SK-N-MC (cell line): Measurements from ENCODE around the gene LMTK2.

Source experiments
- DNase-seq: peaks from one replicate; pipeline ENCODE4 v3.0.0-alpha.2; 2011; ENCODE audit warnings: low read depth, low spot score
- H3K27ac ChIP-seq: fragments of 200-600 bp; sonication (generic); 2 replicates; pipeline ENCODE4 v1.5.1; 2016; ENCODE audit warnings: mixed run types
- H3K36me3 ChIP-seq: fragments of 200-600 bp; sonication (generic); 2 replicates; pipeline ENCODE4 v1.6.1; 2017; ENCODE audit warnings: antibody characterized with exemption, low read length, mixed read lengths; ENCODE audit not compliant: insufficient read depth
- H3K4me3 ChIP-seq: fragments of 200-600 bp; sonication (generic); 2 replicates; pipeline ENCODE4 v1.5.1; 2016
- H3K9ac ChIP-seq: fragments of 200-600 bp; sonication (generic); 2 replicates; pipeline ENCODE4 v1.8.0; 2017; ENCODE audit warnings: mixed run types, mixed read lengths; ENCODE audit not compliant: insufficient read length
- H3K9me3 ChIP-seq: fragments of 200-600 bp; sonication (generic); 2 replicates; pipeline ENCODE4 v1.6.1; 2017; ENCODE audit warnings: low read depth, mild to moderate bottlenecking, antibody characterized with exemption, low read length, moderate library complexity, mixed read lengths
- EZH2 ChIP-seq: fragments of 200-600 bp; sonication (generic); IDR thresholded peaks from one replicate; pipeline ENCODE4 v1.6.1; 2017; ENCODE audit warnings: antibody characterized with exemption
- FOXP2 ChIP-seq: optimal IDR thresholded peaks from 2 replicates; pipeline ENCODE3; 2011; ENCODE audit warnings: mild to moderate bottlenecking, moderate library complexity; ENCODE audit not compliant: insufficient read depth; ENCODE audit errors: extremely low read length, control extremely low read depth
- POLR2AphosphoS5 ChIP-seq: IDR thresholded peaks from 2 replicates; pipeline ENCODE4 v1.6.1; 2012; ENCODE audit warnings: mild to moderate bottlenecking, low read depth, low read length, borderline replicate concordance

LMTK2 gene

DNA sequence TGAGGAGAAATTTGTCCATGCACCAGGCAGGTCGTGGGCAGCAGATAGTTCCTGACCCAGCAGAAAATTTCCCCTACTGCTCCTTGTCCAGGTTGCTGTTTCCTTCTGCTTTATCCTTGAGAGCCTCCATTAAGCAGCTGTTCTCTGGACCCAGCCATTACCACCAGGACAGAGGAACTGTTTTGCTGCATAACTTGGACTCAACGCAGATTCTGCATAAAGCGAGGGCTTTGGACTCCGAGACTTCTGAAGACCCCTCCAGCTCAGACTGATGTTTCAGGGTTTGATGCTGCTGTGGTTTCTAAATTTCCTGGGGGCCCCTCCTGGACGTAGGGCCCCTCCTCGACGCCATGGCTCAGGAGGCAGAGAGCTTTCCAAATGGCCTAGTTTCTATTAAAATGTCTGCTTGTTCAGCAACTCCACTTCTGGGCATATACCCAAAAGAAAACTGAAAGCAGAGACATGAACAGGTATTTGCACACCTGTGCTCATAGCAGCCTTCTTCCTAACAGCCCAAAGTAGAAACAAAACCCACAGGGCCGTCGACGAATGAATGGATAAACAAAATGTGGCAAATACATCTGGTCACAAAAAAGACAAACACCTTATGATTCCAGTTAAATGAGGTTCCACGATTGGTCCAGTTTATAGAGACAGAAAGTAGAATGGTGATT lies 28.3 kb upstream of the LMTK2 start:
- TF ChIP-seq EZH2 (no peak), POLR2AphosphoS5 (no peak), FOXP2 (no peak)
- no peak for DNase-seq
- Histone ChIP-seq H3K27ac (no peak overlapping the region), H3K9me3 (no peaks in the 10 kb centered on the region), H3K4me3 (no peak overlapping the region), H3K36me3 (no peaks in the 10 kb centered on the region), H3K9ac (no peak overlapping the region)

DNA sequence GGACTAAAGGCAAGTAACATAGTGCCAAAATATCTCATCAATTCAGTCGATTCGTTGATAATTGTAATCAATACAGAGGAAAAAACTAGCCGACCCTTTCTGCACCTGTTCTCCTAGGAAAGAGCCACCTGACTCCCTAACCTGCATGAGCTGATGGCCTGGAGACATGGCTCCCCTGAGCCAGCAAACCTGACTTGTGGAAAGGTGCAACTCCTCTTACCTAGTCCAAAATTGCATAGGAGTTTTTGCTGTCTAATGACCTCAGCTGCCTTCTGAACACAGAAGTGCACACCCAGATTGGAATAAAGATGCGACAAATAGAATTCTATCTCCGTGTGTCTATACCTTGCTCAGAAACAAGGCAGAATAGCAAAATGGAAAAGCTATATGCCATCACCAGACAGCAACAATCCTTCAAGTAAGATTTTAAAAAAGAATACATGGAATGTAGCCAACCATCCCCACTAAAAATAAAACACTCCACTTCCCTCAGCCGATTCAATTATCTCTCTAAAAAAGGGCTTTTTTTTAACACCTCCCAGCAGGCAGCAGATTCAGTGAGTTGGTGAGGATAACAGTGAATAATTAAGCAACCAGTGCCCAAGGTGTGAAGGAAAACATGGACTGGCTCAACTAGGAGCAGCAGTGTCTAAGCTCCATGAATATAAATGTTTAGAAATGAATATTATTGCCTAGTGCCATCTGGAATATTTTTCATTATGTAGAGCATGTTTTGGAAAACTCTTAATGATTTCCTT lies 26.6 kb upstream of the LMTK2 start:
- H3K27ac ChIP-seq, result no peak overlapping the region
- no peak for TF ChIP-seq FOXP2
- TF ChIP-seq POLR2AphosphoS5, result no peak
- no peak for TF ChIP-seq EZH2
- H3K9me3 ChIP-seq, result no peaks in the 10 kb centered on the region
- no peak overlapping the region for H3K4me3 ChIP-seq
- H3K9ac ChIP-seq, result no peak overlapping the region
- DNase-seq, result no peak
- no peaks in the 10 kb centered on the region for H3K36me3 ChIP-seq

DNA sequence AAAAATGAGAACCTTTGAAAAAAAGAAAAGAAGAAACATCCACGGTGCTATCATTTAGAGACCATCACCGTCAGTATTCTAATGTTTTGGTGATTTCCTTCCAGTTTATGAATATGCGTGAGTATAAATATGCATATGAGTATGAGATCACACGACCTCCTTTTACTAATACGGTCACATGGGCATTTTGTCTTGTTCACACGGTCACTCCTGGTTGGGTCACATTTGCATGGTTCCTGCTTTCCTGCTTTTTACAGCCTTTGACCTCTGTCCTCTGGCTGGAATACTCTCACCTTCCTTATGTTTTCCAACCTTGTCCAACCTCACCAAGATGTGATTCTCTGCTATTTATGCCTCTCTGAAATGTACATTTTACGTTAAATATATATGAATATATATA lies 25.3 kb upstream of the LMTK2 start:
- no peaks in the 10 kb centered on the region for H3K36me3 ChIP-seq
- H3K9me3 ChIP-seq, result no peaks in the 10 kb centered on the region
- TF ChIP-seq FOXP2 (no peak), EZH2 (no peak), POLR2AphosphoS5 (no peak)
- H3K4me3 ChIP-seq, result no peak overlapping the region
- H3K27ac ChIP-seq, result no peak overlapping the region
- no peak overlapping the region for H3K9ac ChIP-seq
- no peak for DNase-seq

DNA sequence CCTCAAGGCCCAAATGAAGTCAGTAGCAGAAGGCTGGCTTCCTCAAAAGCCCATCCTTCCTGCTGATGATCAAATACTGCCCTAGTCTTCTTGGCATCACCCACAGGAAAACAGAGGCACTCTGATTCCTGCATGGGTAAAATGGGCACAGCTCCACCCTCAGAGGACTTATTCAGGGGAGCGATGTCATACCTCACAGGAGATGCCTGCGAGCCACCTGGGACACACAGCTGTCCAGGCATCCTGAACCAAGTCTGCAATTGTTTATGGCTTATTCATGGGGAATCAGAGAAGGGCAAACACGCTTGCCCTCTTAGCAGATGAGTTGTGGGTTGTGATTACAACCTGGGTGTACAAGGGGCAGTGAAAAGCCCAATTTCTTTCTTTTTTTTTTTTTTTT lies 22.0 kb upstream of the LMTK2 start:
- Histone ChIP-seq H3K36me3 (no peaks in the 10 kb centered on the region), H3K9me3 (no peaks in the 10 kb centered on the region), H3K27ac (no peak overlapping the region), H3K9ac (no peak overlapping the region), H3K4me3 (no peak overlapping the region)
- no peak for TF ChIP-seq FOXP2
- no peak for TF ChIP-seq EZH2
- no peak for TF ChIP-seq POLR2AphosphoS5
- DNase-seq, result no peak

DNA sequence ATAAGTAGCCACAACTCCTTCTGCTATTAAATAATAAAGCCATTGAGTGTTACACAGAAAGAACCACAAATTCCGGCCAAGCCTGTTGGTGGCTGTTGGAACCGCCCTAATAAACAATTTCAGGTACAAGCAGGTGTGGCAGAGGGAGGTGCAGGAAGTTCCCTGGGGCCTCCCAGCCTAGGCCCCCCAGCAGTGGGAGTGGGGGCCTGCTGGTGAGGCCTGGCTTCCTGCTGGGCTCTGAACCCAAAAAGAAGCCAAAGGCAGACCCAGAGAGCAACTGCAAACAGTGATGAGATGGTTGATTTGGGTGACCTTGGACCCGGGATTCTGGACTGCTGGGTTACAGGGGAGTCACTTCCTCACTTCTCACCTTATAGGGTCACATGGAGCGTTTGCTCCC lies 21.0 kb upstream of the LMTK2 start:
- no peak overlapping the region for H3K27ac ChIP-seq
- H3K36me3 ChIP-seq, result no peaks in the 10 kb centered on the region
- DNase-seq, result no peak
- no peaks in the 10 kb centered on the region for H3K9me3 ChIP-seq
- no peak overlapping the region for H3K9ac ChIP-seq
- TF ChIP-seq EZH2, result no peak
- TF ChIP-seq FOXP2, result no peak
- TF ChIP-seq POLR2AphosphoS5, result no peak
- no peak overlapping the region for H3K4me3 ChIP-seq

DNA sequence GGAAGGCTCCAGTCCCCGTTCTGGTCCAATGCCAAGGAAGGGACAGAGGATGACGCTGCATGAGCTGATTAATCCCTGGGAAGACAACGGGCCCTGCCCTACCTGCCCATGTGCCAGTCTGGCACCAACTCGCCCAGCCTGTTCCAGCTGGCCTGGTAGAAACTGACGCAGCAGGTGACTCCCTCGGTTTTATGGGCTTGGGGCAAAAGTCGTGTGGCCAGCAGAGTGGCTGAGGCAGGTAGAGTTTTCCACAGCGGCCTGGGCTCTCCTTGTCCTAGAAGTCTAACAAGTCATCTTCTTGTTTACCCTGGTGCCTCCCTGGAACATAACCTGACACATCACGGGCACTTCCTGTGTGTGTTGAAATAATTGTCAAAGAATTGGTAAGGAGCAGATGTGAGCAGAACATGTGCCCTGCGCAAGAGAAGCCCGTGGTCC lies 20.4 kb upstream of the LMTK2 start:
- Histone ChIP-seq H3K9ac (no peak overlapping the region), H3K9me3 (no peaks in the 10 kb centered on the region), H3K36me3 (no peaks in the 10 kb centered on the region), H3K4me3 (no peak overlapping the region), H3K27ac (no peak overlapping the region)
- TF ChIP-seq EZH2 (no peak), POLR2AphosphoS5 (no peak), FOXP2 (no peak)
- DNase-seq, result no peak

DNA sequence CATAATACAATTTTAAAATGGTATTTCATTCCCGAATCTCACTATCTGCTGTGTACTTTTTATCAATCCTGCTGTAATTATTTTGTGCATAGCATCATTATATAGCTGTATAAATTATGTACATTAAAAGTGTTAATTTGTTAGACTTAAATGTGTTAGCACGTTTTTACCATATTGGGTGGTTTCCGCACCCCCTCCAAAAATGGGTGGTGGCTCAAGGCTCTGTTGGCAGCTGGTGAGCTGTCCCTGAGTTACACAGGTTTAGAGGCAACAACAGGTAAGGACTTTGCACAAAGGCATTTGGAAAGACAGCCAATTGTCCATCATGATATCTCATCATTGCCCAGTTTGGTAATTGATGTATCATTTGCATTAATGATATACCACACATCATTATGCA lies 18.6 kb upstream of the LMTK2 start:
- Histone ChIP-seq H3K9ac (no peak overlapping the region), H3K27ac (no peak overlapping the region), H3K36me3 (no peaks in the 10 kb centered on the region), H3K9me3 (no peaks in the 10 kb centered on the region), H3K4me3 (no peak overlapping the region)
- no peak for DNase-seq
- no peak for TF ChIP-seq FOXP2
- no peak for TF ChIP-seq POLR2AphosphoS5
- no peak for TF ChIP-seq EZH2

DNA sequence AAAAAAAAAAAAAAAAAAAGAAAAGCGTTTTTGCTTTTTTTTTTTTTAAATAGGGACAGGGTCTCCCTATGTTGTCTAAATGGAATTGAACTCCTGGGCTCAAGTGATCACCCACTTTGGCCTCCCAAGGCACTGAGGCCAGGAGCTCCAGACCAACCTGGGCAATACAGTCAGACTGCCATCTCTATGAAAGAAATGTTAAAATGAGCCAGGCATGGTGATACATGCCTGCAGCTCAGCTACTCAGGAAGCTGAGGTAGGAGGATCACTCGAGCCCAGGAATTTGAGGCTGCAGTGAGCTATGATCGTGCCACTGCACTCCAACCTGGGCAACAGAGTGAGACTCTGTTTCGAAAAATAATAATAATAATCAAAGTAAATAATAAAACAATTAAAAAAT lies 16.5 kb upstream of the LMTK2 start:
- Histone ChIP-seq H3K9me3 (no peaks in the 10 kb centered on the region), H3K9ac (no peak overlapping the region), H3K4me3 (no peak overlapping the region), H3K36me3 (no peaks in the 10 kb centered on the region), H3K27ac (no peak overlapping the region)
- no peak for TF ChIP-seq POLR2AphosphoS5
- TF ChIP-seq FOXP2, result no peak
- TF ChIP-seq EZH2, result no peak
- DNase-seq, result no peak

DNA sequence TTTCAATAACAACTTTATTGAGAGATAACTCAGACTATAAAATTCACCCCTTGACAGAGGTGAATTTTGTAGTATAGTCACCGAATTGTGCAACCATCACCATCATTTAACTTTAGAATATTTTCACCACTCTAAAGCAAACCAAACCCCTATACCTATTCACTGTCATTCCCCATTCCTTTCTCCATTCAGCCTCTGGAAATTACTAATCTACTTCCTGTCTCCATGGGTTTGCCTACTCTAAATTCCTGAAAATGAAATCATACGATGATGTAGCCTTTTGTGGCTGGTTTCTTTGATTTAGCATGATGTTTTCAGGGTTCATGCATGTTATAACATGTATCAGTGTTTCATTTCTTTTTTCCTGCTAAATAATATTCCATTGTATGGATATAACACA lies 15.6 kb upstream of the LMTK2 start:
- Histone ChIP-seq H3K9me3 (no peaks in the 10 kb centered on the region; the same call in 1 of the 2 replicates), H3K27ac (no peak overlapping the region), H3K9ac (no peak overlapping the region), H3K4me3 (no peak overlapping the region), H3K36me3 (no peaks in the 10 kb centered on the region)
- no peak for DNase-seq
- TF ChIP-seq POLR2AphosphoS5 (no peak), EZH2 (no peak), FOXP2 (no peak)
